HCT116 (cell line): ENCODE results near the gene DDX54. TPM values are rescaled to one million over a fixed set of nuclear protein-coding genes. Genes with fewer than 3 reads are reported as not detected.

Source experiments
- ATAC-seq: fragments of 200-7000 bp; cut with Tn5 transposase; 2 replicates; pipeline ENCODE4 v1.9.1; 2020; ENCODE audit warnings: mild to moderate bottlenecking, moderate library complexity
- BruUV-seq: library from RNA; stranded (reverse); fragments of 400-500 nt; replicated peaks from 2 replicates; lab custom pipeline; 2021; lab: Mats Ljungman, UMichigan
- CTCF ChIA-PET: fragments of 300-600 bp; sonication (Branson Sonifier 250); formaldehyde crosslinking; loops from one replicate; lab custom pipeline; 2021; ENCODE audit warnings: antibody characterized with exemption; lab: Charles Lee
- POLR2A ChIA-PET: fragments of 300-600, 350-600 bp; sonication (Branson Sonifier 250); formaldehyde crosslinking; loops from one replicate; lab custom pipeline; 2021; ENCODE audit warnings: antibody characterized with exemption; lab: Charles Lee
- RAD21 ChIA-PET, 2 experiments: fragments of 300-600 bp; sonication (Branson Sonifier 250); formaldehyde crosslinking; loops; one replicate each; lab custom pipeline; 2023; ENCODE audit warnings: low total read pairs in 2 of 2; ENCODE audit not compliant: uncharacterized antibody in 2 of 2, unreplicated experiment in 2 of 2, low non-redundant PET in 1 of 2; lab: Charles Lee
- DNase-seq: peaks from one replicate; pipeline ENCODE4 v3.0.0-alpha.2; 2010; ENCODE audit warnings: low read depth, low spot score
- H2AFZ ChIP-seq: fragments of 200-600 bp; shearing (Covaris generic), sonication (generic); 2 replicates; pipeline ENCODE4 v1.6.1; 2017; ENCODE audit warnings: low read depth, mixed run types, mixed read lengths, antibody characterized with exemption, low read length; ENCODE audit not compliant: poor library complexity, severe bottlenecking
- H3K27ac ChIP-seq: 2 replicates; pipeline ENCODE4 v1.5.1; 2012; ENCODE audit warnings: low read depth, low read length
- H3K27me3 ChIP-seq: fragments of 200-600 bp; sonication (generic); 2 replicates; pipeline ENCODE4 v1.6.1; 2016; ENCODE audit warnings: mixed run types, low read length, mixed read lengths; ENCODE audit not compliant: insufficient read depth
- H3K36me3 ChIP-seq, 2 experiments: fragments of 200-500 bp in 1 of 2; fragments of 200-600 bp in 1 of 2; sonication (Bioruptor generic) in 1 of 2; sonication (generic) in 1 of 2; 2 replicates each; pipeline versions ENCODE4 v1.5.1 to v1.6.1; 2014 to 2016; ENCODE audit warnings: low read length in 2 of 2, inconsistent platforms in 1 of 2, mixed read lengths in 1 of 2, mixed run types in 1 of 2; ENCODE audit not compliant: insufficient read depth in 2 of 2, control insufficient read depth in 1 of 2
- H3K4me1 ChIP-seq, 2 experiments: fragments of 200-600 bp in 1 of 2; sonication (generic) in 1 of 2; 2 replicates each; pipeline versions ENCODE4 v1.5.1 to v1.6.1; 2012 to 2017; ENCODE audit warnings: low read length in 2 of 2, inconsistent platforms in 1 of 2, mild to moderate bottlenecking in 1 of 2, mixed read lengths in 1 of 2, mixed run types in 1 of 2, moderate library complexity in 1 of 2; ENCODE audit not compliant: insufficient read depth in 2 of 2, control insufficient read depth in 1 of 2
- H3K4me2 ChIP-seq: fragments of 200-600 bp; sonication (generic); 2 replicates; pipeline ENCODE4 v1.6.1; 2017; ENCODE audit warnings: mixed run types, low read length, mixed read lengths
- H3K4me3 ChIP-seq, 2 experiments: fragments of 200-600 bp in 1 of 2; sonication (generic) in 1 of 2; replicated peaks in 1 of 2; 2 replicates each; pipeline ENCODE4 v1.5.1; 2011 to 2016; ENCODE audit warnings: low read length in 2 of 2, control low read depth in 1 of 2, low read depth in 1 of 2, mild to moderate bottlenecking in 1 of 2, mixed read lengths in 1 of 2, mixed run types in 1 of 2
- H3K79me2 ChIP-seq: fragments of 200-600 bp; sonication (generic); 2 replicates; pipeline ENCODE4 v1.6.1; 2017; ENCODE audit warnings: mild to moderate bottlenecking, mixed run types, low read length, moderate library complexity, mixed read lengths; ENCODE audit not compliant: insufficient read depth
- H3K9ac ChIP-seq: fragments of 200-600 bp; sonication (generic); 2 replicates; pipeline ENCODE4 v1.6.1; 2016; ENCODE audit warnings: low read length, mixed read lengths
- H3K9me2 ChIP-seq: fragments of 200-600 bp; sonication (generic), shearing (Covaris generic); 2 replicates; pipeline ENCODE4 v1.6.1; 2017; ENCODE audit warnings: mixed run types, mild to moderate bottlenecking, moderate library complexity; ENCODE audit not compliant: insufficient read depth
- H3K9me3 ChIP-seq, 2 experiments: fragments of 200-500 bp in 1 of 2; fragments of 200-600 bp in 1 of 2; sonication (Bioruptor generic) in 1 of 2; sonication (generic) in 1 of 2; 2 replicates each; pipeline ENCODE4 v1.6.1; 2014 to 2017; ENCODE audit warnings: low read length in 2 of 2, mixed read lengths in 2 of 2, inconsistent platforms in 1 of 2, low read depth in 1 of 2, mild to moderate bottlenecking in 1 of 2, mixed run types in 1 of 2, moderate library complexity in 1 of 2; ENCODE audit not compliant: control insufficient read depth in 1 of 2, insufficient read depth in 1 of 2
- H4K20me1 ChIP-seq: fragments of 200-600 bp; sonication (generic), shearing (Covaris generic); 2 replicates; pipeline ENCODE4 v1.6.1; 2017; ENCODE audit warnings: mixed run types, mild to moderate bottlenecking, moderate library complexity; ENCODE audit not compliant: insufficient read depth
- CBX3 ChIP-seq: IDR thresholded peaks from 2 replicates; pipeline ENCODE4 v1.6.1; 2012; ENCODE audit warnings: low read depth
- CTCF ChIP-seq, 3 experiments: fragments of 200-600 bp in 1 of 3; sonication (generic) in 1 of 3; IDR thresholded peaks in 2 of 3; conservative IDR thresholded peaks in 1 of 3; 2 replicates each; pipeline ENCODE4 v1.5.1; 2012 to 2017; ENCODE audit warnings: low read depth in 2 of 3, low read length in 2 of 3, antibody characterized with exemption in 1 of 3, borderline replicate concordance in 1 of 3, control low read depth in 1 of 3, mild to moderate bottlenecking in 1 of 3, mixed read lengths in 1 of 3, mixed run types in 1 of 3, moderate library complexity in 1 of 3; ENCODE audit not compliant: insufficient read depth in 1 of 3
- ZNF274 ChIP-seq: fragments of 200-500 bp; sonication (Bioruptor generic); IDR thresholded peaks from 2 replicates; pipeline ENCODE4 v1.6.1; 2014; ENCODE audit warnings: mild to moderate bottlenecking, low read depth, low read length, inconsistent platforms
- intact Hi-C: fragments of 100-400 bp; cut with micrococcal nuclease; formaldehyde crosslinking; loops from 2 replicates; pipeline ENCODE4 v1.10.0; 2022
- total RNA-seq: library from RNA; stranded (reverse); gene quantifications from one replicate; pipeline ENCODE4 v1.2.1, GENCODE V29; 2021; ENCODE audit not compliant: unreplicated experiment

Gene DDX54
- total RNA-seq, 1 experiment from 2014 or later, result 110 TPM

DNA sequence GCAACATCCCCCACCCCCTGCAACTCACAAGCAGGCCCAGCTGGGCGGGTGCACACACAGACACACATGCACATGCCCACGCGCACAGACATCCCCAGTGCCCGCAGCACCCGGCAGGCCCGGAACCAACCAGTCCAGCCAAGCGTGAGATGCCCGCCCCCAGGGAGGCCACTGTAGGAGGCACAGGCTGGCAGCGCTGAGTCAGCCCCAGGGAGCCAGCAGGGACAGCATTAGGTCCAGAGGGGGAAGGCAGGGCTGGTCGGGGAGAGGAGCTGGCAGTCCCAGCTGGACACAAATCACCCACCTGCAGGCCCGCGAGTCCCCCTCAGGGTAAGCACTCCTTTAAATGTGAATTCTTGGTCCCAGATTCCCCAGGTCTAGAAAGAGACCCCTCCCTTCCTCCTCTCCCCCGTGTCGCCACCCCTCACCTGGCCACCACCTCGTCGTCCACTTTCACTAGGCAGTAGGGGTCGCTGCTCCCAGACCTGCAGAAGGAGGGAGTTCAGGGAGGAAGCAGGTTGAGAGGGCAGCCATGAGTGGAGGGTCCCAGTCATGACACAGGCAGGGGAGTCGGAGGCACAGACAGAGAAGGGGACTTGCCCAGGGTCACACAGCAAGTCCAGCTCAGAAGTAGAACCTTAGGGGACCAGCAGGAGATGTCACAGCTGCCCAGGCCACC lies 54.7 kb downstream of the DDX54 start:
- no peak for ATAC-seq
- ChIA-PET POLR2A (no interaction called here), CTCF (interaction anchor here (1.2 kb wide), 1 partner anchor 10 kb away, joined by 3 read pairs; no protein-coding TSS in a partner anchor), RAD21 (no interaction called here)
- intact Hi-C loops, result no loop called here
- H4K20me1 ChIP-seq, result no peaks in the 10 kb centered on the region
- no peak for TF ChIP-seq CBX3
- peak in 2 of 3 experiments; percentile 42 to 46; a peak in 4 of 6 replicates for TF ChIP-seq CTCF (IDR thresholded peaks at IDR 0.05 in 2 of 3, conservative IDR thresholded peaks at IDR 0.05 in 1 of 3; ENCODE audit: borderline replicate concordance in 1 of 3, insufficient read depth in 1 of 3, low read depth in 2 of 3, low read length in 2 of 3)
- H3K27me3 ChIP-seq, result no peaks in the 10 kb centered on the region
- no peak for DNase-seq
- H3K4me2 ChIP-seq, result no peak overlapping the region
- H3K27ac ChIP-seq, result no peak overlapping the region; the same call in 1 of the 2 replicates
- H3K4me3 ChIP-seq, result no peak overlapping the region
- H3K79me2 ChIP-seq, result peaks cover 12% of the 10 kb centered on the region; the same call in 1 of the 2 replicates
- H3K9me2 ChIP-seq, result no peaks in the 10 kb centered on the region
- H3K4me1 ChIP-seq, result peaks cover 8 to 17% of the 10 kb centered on the region in 2 experiments
- BruUV-seq, result no TSS peak
- no peak overlapping the region for H2AFZ ChIP-seq
- no peaks in the 10 kb centered on the region for H3K36me3 ChIP-seq
- no peaks in the 10 kb centered on the region for H3K9me3 ChIP-seq
- H3K9ac ChIP-seq, result no peak overlapping the region

GRCh38 chr12:113129664-113130456 lies 55.4 kb downstream of the DDX54 start:
- ChIA-PET POLR2A (interaction anchor here (0.6 kb wide), 1 partner anchor 106 kb away, joined by 3 read pairs; no protein-coding TSS in a partner anchor), RAD21 (no interaction called here), CTCF (interaction anchor here (0.7 kb wide), 1 partner anchor 8 kb away, joined by 3 read pairs; no protein-coding TSS in a partner anchor)
- H3K27ac ChIP-seq, result no peak overlapping the region; the same call in 1 of the 2 replicates
- no TSS peak for BruUV-seq
- H3K9ac ChIP-seq, result no peak overlapping the region
- H3K79me2 ChIP-seq, result peaks cover 12% of the 10 kb centered on the region; the same call in 1 of the 2 replicates
- H3K4me1 ChIP-seq, result peaks cover 8 to 11% of the 10 kb centered on the region in 2 experiments
- H3K4me3 ChIP-seq, result no peak overlapping the region
- H3K27me3 ChIP-seq, result no peaks in the 10 kb centered on the region
- intact Hi-C loops, result no loop called here
- no peak for TF ChIP-seq ZNF274
- no peaks in the 10 kb centered on the region for H3K9me2 ChIP-seq
- no peak overlapping the region for H3K4me2 ChIP-seq
- no peaks in the 10 kb centered on the region for H4K20me1 ChIP-seq
- no peak for DNase-seq
- ATAC-seq, result no peak
- no peak overlapping the region for H2AFZ ChIP-seq
- H3K9me3 ChIP-seq, result no peaks in the 10 kb centered on the region
- H3K36me3 ChIP-seq, result no peaks in the 10 kb centered on the region
